Suppressor macrophage (primary cell): ENCODE data around the gene CCNY.
"Not testable (repeated sequence)": the region's sequence is repeated elsewhere in the genome, so short reads cannot be mapped to it uniquely, and the experiment has no call there.

Source experiments
- DNase-seq, 4 experiments: peaks; one replicate each; pipeline ENCODE4 v3.0.0-alpha.2; 2020 to 2022
- total RNA-seq, 17 experiments: gene quantifications; one replicate each; lab custom pipeline; 2026; ENCODE audit warnings: mixed read lengths in 6 of 17, inconsistent platforms in 3 of 17; lab: John Stamatoyannopoulos, UW

CCNY gene
- total RNA-seq: 36.9 to 135 (median 98.6) reads per million in 17 experiments

- DNase-seq: peak; percentile 68 to 89 (median 80)
Observed at GRCh38 chr10:35336084-35336831, at the start of gene CCNY. TSS of gene CCNY (plus strand) at chr10:35336509. CDS start at chr10:35337054, 545 bp downstream.

GRCh38 chr10:35289198-35289597 is 47.1 kb upstream of the CCNY start:
- DNase-seq: peak in 1 of 4 experiments; percentile 38

- DNase-seq: no peak
Observed at GRCh38 chr10:35294506-35294905, 41.8 kb upstream of the CCNY start.

GRCh38 chr10:35299016-35299415 is 37.3 kb upstream of the CCNY start:
- DNase-seq: no peak

GRCh38 chr10:35300063-35300699 is 36.1 kb upstream of the CCNY start:
- DNase-seq: peak; percentile 43 to 70 (median 62)

GRCh38 chr10:35304649-35305048 is 31.7 kb upstream of the CCNY start:
- no peak for DNase-seq

GRCh38 chr10:35306852-35307251 is 29.5 kb upstream of the CCNY start:
- DNase-seq: peak; percentile 1 to 22 (median 10)

- no peak for DNase-seq
Observed at GRCh38 chr10:35307297-35307696, 29.0 kb upstream of the CCNY start.

- no peak for DNase-seq
Observed at GRCh38 chr10:35308809-35309208, 27.5 kb upstream of the CCNY start.

GRCh38 chr10:35314142-35314541 is 22.2 kb upstream of the CCNY start:
- not testable (repeated sequence) for DNase-seq

GRCh38 chr10:35315235-35315634 is 21.1 kb upstream of the CCNY start:
- not testable (repeated sequence) for DNase-seq

- no peak for DNase-seq
Observed at GRCh38 chr10:35316218-35316967, 19.9 kb upstream of the CCNY start.

GRCh38 chr10:35318551-35318950 is 17.8 kb upstream of the CCNY start:
- no peak for DNase-seq

- DNase-seq: no peak
Observed at GRCh38 chr10:35320341-35320740, 16.0 kb upstream of the CCNY start.

GRCh38 chr10:35322636-35323035 is 13.7 kb upstream of the CCNY start:
- DNase-seq: no peak

- DNase-seq: no peak
Observed at GRCh38 chr10:35324196-35324595, 12.1 kb upstream of the CCNY start.

- DNase-seq: no peak
Observed at GRCh38 chr10:35326466-35327235, 9.7 kb upstream of the CCNY start.

GRCh38 chr10:35327790-35328403 is 8.4 kb upstream of the CCNY start:
- no peak for DNase-seq

GRCh38 chr10:35328404-35329037 is 7.8 kb upstream of the CCNY start:
- no peak for DNase-seq

GRCh38 chr10:35329520-35329919 is 6.8 kb upstream of the CCNY start:
- no peak for DNase-seq

- DNase-seq: peak; percentile 43 to 76 (median 62)
Observed at GRCh38 chr10:35331894-35332640, 4.2 kb upstream of the CCNY start.
